IPS-15b (cell line): ENCODE measurements around the gene RPH3AL.

Source experiments
- H3K27me3 ChIP-seq: one replicate; pipeline ENCODE4 v1.6.1; 2013; ENCODE audit warnings: low read length; ENCODE audit not compliant: control insufficient read depth, insufficient read depth
- H3K36me3 ChIP-seq: one replicate; pipeline ENCODE4 v1.6.1; 2013; ENCODE audit warnings: low read length; ENCODE audit not compliant: control insufficient read depth, insufficient read depth
- H3K4me1 ChIP-seq: one replicate; pipeline ENCODE4 v1.6.1; 2013; ENCODE audit warnings: mild to moderate bottlenecking, low read length; ENCODE audit not compliant: control insufficient read depth, insufficient read depth
- H3K4me3 ChIP-seq: one replicate; pipeline ENCODE4 v1.5.1; 2013; ENCODE audit warnings: low read depth, low read length
- H3K9ac ChIP-seq: one replicate; pipeline ENCODE4 v1.6.1; 2013; ENCODE audit warnings: low read depth, mild to moderate bottlenecking, low read length
- H3K9me3 ChIP-seq: one replicate; pipeline ENCODE4 v1.6.1; 2013; ENCODE audit warnings: mild to moderate bottlenecking, low read length; ENCODE audit not compliant: control insufficient read depth, insufficient read depth

Gene RPH3AL

DNA sequence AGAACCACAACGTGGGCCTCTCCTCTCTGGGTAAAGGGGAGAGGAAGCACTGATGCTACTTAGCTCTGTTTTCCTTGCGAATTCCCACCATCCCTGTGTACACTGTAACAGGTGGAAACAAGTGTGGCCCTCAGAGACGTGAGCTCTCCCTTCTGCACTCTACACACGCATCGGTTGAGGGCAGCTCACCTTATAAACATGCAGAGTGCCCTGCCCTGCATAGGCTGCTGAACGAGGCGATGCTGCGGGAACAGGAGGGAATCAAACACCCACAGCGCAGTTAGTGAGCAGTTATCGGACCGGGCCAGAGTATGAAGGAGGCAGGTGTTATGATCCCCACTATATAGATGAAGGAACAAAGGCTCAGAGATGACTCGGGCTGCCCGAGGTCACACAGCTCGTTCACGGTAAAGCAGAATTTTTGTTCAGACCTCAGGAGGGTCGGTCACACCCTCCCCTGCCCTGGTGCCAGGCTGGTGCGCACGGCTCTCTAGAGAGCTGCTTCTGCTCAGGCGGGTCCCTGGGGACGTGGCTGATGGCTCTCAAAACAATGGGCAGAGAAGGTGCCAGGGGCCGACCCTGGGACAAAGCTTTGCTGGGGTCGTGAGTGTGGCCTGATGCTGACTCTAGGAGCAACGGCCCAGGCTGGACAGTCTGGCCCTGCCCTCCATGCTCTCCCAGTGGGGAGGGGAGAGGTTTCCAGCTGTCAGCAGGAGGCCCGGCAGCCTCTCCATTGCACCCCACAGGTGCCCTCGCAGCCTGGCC lies 68.5 kb downstream of the RPH3AL start:
- no peaks in the 10 kb centered on the region for H3K27me3 ChIP-seq
- H3K9ac ChIP-seq, result no peak overlapping the region
- no peaks in the 10 kb centered on the region for H3K9me3 ChIP-seq
- no peaks in the 10 kb centered on the region for H3K4me1 ChIP-seq
- no peaks in the 10 kb centered on the region for H3K36me3 ChIP-seq
- H3K4me3 ChIP-seq, result no peak overlapping the region

DNA sequence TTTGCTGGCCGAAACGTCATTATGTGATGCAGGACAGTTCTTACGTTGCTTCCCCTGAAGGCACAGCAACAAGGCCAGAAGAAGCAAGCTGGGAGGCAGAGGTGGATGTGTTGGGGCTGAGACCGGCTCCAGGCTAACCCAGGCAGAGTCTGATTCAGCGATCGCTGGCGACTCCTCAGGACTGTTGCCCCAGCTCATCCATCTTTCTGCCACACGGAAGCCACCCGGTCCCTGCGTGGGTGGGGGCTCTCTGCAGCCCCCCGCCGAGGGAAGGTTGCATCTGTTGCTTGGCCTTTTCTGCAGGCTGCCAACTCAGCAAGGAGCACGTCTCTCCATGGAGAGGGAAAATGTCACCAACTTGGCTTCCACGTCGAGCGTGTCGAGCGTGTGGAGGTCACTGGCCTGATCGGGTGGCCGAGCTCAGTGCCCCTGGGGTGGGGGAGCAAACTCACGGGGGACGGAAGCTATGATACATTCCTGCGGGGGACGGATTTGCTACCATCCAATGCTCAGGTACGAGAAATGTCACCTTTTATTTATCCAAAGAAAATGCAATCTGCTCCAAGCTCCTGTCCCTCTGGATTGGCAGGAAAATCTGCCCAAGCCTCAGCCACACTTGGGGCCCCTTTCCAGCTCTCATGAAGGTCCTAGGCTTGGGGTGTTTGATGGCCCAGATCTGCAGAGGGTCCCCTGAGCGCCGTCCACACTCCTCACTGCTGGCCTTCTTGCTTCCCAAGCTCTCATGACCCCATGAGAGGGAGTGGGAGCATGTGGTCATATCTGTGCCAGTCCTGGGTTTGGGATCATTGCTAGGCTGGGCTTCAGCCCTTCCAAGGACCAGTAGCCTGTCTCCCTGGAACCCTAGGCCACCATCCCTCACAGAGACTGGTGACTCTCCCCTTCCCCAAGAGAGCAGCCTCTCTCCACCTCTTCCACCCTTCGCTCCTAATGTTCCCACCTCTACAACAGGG lies 69.4 kb downstream of the RPH3AL start:
- no peaks in the 10 kb centered on the region for H3K4me1 ChIP-seq
- H3K27me3 ChIP-seq, result no peaks in the 10 kb centered on the region
- H3K9me3 ChIP-seq, result no peaks in the 10 kb centered on the region
- H3K4me3 ChIP-seq, result no peak overlapping the region
- H3K9ac ChIP-seq, result no peak overlapping the region
- no peaks in the 10 kb centered on the region for H3K36me3 ChIP-seq

DNA sequence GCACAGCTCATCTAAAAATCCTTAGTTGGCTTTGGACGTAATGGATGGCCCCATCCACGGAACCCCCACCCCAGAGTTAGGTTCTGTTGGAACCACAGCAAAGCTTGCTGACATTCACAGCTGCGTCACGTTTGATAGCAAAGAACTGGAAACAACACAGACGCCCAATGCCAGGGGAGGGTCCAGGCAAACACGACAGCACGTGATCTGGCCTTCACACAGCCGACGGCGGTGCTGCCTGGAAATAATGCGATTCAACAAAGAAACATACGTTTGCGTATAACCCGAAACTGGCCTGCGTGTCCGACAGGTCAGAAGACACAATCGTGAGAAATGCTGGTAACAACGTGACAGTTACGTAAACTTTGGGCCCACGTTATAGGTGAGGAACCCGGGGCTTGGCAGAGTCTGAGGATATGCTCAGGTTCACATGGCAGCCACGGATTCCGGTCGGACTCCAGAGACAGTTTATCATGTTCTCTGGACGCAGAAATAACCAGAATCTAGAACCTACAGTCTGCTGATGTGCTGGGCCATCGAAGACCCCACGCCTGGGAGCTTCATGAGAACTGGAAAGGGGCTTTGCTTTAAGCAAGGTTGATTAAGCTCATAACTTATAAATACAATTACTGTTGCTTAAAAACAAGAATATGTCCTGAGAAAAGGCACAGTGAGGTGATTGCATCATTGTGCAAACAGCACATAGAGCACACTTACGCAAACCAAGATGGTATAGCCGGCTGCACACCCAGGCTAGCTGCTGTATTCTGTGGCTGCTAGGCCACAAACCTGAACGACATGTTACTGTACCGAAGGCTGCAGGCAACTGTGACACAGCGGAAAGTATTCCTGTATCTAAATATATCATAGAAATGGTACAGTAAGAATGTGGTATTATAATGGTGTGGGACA lies 70.4 kb downstream of the RPH3AL start:
- Histone ChIP-seq H3K36me3 (no peaks in the 10 kb centered on the region), H3K9ac (no peak overlapping the region), H3K27me3 (no peaks in the 10 kb centered on the region), H3K4me3 (no peak overlapping the region), H3K4me1 (no peaks in the 10 kb centered on the region), H3K9me3 (no peaks in the 10 kb centered on the region)

DNA sequence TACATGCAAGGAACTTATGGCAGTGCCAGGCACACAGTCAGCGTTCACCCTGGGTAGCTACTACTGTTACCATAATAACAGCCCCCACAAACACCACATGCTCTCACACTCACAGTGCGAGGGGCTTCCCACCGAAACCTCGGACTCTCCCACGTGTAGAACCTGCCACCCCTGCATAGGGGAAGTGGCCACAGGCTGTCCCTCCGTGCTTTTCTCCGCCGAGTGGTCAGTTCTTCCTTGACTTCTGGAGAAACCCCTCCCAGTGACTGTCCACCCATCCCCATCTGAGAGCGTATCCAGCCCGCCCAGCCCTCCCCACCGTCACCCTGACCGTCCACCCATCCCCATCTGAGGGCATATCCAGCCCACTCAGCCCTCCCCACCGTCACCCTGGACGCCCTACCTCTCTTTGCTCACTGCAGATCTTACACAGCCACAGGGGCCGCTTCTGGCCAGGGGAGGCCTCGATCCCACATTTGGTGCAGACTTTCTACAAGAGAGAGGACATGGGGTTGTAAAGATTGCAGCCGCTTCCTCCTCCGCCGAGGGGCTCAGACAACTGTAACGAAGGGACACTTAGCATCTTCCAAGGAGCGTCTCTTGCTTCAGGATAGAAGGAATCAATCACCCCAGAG lies 71.1 kb downstream of the RPH3AL start:
- Histone ChIP-seq H3K4me1 (no peaks in the 10 kb centered on the region), H3K9ac (no peak overlapping the region), H3K9me3 (no peaks in the 10 kb centered on the region), H3K4me3 (no peak overlapping the region), H3K36me3 (no peaks in the 10 kb centered on the region), H3K27me3 (no peaks in the 10 kb centered on the region)

DNA sequence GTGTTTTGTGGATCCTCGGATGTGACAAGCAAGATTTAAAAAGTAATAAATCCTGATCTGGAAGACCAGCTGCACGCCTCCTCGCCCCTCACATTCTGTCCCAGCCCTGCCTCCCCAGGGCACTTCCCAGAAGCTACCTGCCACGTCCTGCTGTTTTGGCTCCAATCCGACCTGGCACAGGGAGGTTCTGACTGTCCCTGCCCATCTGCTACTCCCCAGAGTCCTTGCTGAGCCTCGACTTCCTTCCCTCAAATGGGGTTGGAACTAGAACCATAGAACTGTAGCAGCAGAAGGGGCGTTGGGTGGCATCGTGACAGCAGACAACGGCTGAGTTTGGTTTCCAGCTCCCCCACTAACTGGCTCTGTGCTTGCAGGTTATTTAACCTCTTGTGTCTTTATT lies 71.7 kb downstream of the RPH3AL start:
- no peaks in the 10 kb centered on the region for H3K27me3 ChIP-seq

DNA sequence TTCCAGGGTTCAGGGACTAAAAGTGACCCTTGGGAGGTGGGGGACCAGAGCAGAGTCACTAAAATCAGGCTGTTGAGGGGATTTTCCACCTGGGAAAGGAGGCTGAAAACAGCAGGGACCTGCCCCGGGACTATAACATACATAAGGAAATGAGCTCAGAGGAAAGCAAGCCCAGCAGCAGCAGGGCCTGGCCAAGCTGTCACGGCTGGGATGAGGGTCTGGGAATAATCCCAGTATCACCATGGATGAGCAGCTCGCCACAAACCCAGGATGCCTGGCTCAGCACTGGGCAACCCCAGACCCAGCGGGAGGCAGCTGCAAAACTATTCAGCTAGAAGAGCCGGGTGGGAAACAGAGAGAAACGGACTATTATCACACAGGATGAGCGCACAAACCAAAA lies 72.4 kb downstream of the RPH3AL start:
- Histone ChIP-seq H3K9me3 (no peaks in the 10 kb centered on the region), H3K27me3 (no peaks in the 10 kb centered on the region)

More for the DNA sequence above, 71.7 kb downstream of the RPH3AL start:
- Histone ChIP-seq H3K4me3 (no peak overlapping the region), H3K36me3 (no peaks in the 10 kb centered on the region), H3K9me3 (no peaks in the 10 kb centered on the region), H3K9ac (no peak overlapping the region), H3K4me1 (no peaks in the 10 kb centered on the region)

DNA sequence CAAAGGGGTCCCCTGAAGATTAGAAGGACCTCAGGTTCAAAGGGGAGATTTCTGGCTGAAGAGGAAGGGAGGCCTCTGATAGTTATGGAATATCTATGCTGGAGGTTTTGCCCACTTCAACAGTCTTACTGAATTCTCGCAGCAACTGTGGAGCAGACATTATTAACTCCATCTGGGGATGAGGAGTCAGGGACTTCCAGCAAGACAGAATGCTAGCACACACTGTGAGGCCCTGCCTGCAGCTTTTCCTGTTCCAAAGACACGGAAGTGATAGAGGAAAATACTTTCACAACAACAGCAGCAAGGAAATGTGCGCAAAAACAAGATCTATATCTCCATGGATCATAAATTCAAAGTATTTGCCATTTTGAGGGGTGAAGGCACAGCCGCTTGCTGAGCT lies 72.8 kb downstream of the RPH3AL start:
- no peaks in the 10 kb centered on the region for H3K36me3 ChIP-seq
- H3K9ac ChIP-seq, result no peak overlapping the region
- no peaks in the 10 kb centered on the region for H3K9me3 ChIP-seq
- H3K4me3 ChIP-seq, result no peak overlapping the region
- H3K27me3 ChIP-seq, result no peaks in the 10 kb centered on the region
- no peaks in the 10 kb centered on the region for H3K4me1 ChIP-seq

More for the DNA sequence above, 72.4 kb downstream of the RPH3AL start:
- Histone ChIP-seq H3K9ac (no peak overlapping the region), H3K36me3 (no peaks in the 10 kb centered on the region), H3K4me3 (no peak overlapping the region), H3K4me1 (no peaks in the 10 kb centered on the region)

DNA sequence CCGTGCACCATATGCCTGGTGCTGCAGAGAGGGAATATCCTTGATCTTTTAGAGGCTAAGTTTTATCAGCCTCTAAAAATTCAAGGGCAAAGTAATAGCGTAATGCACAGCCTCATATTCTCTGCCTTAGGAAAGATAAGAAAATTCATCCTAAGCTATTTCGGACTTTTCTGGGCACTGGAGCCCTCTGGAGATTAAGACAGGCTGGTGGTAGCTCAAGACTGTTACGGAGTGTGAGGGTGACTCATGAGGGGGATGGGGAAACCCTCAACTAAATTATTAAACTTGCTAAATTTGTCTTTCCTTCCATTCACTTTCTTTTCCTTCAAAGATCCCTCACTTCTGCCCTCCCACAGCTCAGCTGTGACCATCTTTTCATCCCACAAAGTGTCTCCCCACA lies 73.3 kb downstream of the RPH3AL start:
- Histone ChIP-seq H3K36me3 (no peaks in the 10 kb centered on the region), H3K4me1 (no peaks in the 10 kb centered on the region), H3K27me3 (no peaks in the 10 kb centered on the region), H3K9me3 (no peaks in the 10 kb centered on the region), H3K9ac (no peak overlapping the region), H3K4me3 (no peak overlapping the region)

DNA sequence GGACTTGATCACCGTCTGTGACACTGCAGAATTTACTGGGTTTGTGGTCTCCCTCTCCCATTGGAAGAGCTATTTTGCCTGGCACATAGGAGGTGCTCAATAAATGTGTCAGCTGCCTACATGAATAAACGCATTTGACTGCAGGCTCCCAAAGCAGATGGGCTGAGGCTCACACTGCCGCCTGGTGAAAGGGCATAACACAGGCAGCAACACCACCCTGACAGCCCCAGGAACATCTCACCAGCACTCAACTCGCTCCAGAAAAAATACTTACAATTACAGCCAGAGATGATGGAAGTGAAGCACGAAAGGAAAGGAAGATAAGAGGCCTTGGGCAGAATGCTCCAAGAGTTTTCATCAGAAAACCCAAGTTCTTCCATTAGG lies 73.9 kb downstream of the RPH3AL start:
- no peaks in the 10 kb centered on the region for H3K27me3 ChIP-seq
- H3K9ac ChIP-seq, result no peak overlapping the region
- H3K4me3 ChIP-seq, result no peak overlapping the region
- no peaks in the 10 kb centered on the region for H3K36me3 ChIP-seq
- H3K4me1 ChIP-seq, result no peaks in the 10 kb centered on the region
- H3K9me3 ChIP-seq, result no peaks in the 10 kb centered on the region

DNA sequence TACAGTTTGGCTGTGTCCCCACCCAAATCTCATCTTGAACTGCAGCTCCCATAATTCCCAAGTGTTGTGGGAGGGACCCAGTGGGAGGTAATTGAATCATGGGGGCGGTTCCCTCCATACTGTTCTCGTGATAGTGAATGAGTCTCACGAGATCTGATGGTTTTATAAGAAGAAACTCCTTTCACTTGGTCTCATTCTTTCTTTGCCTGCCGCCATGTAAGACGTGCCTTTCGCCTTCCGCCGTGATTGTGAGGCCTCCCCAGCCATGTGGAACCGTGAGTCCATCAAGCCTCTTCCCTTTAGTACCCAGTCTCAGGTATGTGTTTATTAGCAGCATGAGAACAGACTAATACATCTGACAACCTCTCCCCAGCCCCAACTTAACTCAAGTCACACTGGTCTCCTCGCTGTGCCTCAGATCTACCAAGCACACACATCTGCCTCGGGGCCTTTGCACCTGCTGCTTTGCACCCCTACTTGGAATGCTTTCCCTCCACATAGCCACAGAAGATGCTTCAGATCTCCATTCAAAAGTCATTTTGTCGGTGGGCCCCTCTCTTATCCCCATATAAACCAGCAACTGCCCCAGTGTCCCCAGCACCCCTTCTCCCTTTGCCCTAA lies 74.4 kb downstream of the RPH3AL start:
- Histone ChIP-seq H3K4me1 (no peaks in the 10 kb centered on the region), H3K9me3 (no peaks in the 10 kb centered on the region), H3K27me3 (no peaks in the 10 kb centered on the region), H3K4me3 (no peak overlapping the region), H3K9ac (no peak overlapping the region), H3K36me3 (no peaks in the 10 kb centered on the region)

DNA sequence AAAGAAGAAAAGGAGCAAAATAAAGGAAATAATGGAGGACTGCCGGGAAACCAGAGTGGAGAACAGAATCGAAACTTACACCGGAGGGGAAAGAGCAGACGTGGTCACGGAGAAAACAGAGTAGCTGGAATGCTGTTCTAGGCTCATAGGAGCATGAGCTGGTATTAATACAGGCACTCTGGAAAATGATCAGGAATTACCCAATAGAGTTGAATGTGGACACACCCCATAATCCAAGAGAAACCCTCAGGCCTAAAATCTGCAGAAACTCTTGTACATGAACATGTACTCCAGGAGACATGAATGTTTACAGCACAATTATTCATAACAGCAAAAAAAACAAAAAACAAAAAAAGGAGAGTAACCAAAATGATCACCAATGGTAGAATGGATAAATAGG lies 77.7 kb downstream of the RPH3AL start:
- no peaks in the 10 kb centered on the region for H3K27me3 ChIP-seq
- H3K4me1 ChIP-seq, result no peaks in the 10 kb centered on the region
- H3K9ac ChIP-seq, result no peak overlapping the region
- H3K9me3 ChIP-seq, result no peaks in the 10 kb centered on the region
- no peak overlapping the region for H3K4me3 ChIP-seq
- no peaks in the 10 kb centered on the region for H3K36me3 ChIP-seq
